Mesendoderm (in vitro differentiated cells): ENCODE data around the gene ADM5.
"Not testable (repeated sequence)": the region's sequence is repeated elsewhere in the genome, so short reads cannot be mapped to it uniquely, and the experiment has no call there.

Experiments used
- DNase-seq: peaks from one replicate; pipeline ENCODE4 v3.0.0; 2013
- H2AK5ac ChIP-seq: 2 replicates; pipeline ENCODE4 v1.6.1; 2013; ENCODE audit warnings: low read length, inconsistent platforms
- H2BK120ac ChIP-seq: 2 replicates; pipeline ENCODE4 v1.6.1; 2013; ENCODE audit warnings: low read depth, mild to moderate bottlenecking, low read length, moderate library complexity, mixed read lengths
- H2BK15ac ChIP-seq: replicated peaks from 2 replicates; pipeline ENCODE4 v1.6.1; 2013; ENCODE audit warnings: low read depth, mild to moderate bottlenecking, moderate library complexity
- H2BK5ac ChIP-seq: 2 replicates; pipeline ENCODE4 v1.6.1; 2013; ENCODE audit warnings: low read length, inconsistent platforms
- H3K18ac ChIP-seq: 2 replicates; pipeline ENCODE4 v1.6.1; 2013; ENCODE audit warnings: mild to moderate bottlenecking, low read length, mixed read lengths
- H3K23ac ChIP-seq: one replicate; pipeline ENCODE4 v1.6.1; 2013; ENCODE audit warnings: low read length
- H3K27ac ChIP-seq: 2 replicates; pipeline ENCODE4 v1.5.1; 2013; ENCODE audit warnings: low read depth, mild to moderate bottlenecking, inconsistent platforms, low read length, moderate library complexity
- H3K27me3 ChIP-seq: 2 replicates; pipeline ENCODE4 v1.6.1; 2013; ENCODE audit warnings: low read length, control low read depth, mild to moderate bottlenecking, inconsistent platforms; ENCODE audit not compliant: insufficient read depth, poor library complexity
- H3K36me3 ChIP-seq: 2 replicates; pipeline ENCODE4 v1.6.1; 2013; ENCODE audit warnings: low read length, inconsistent platforms; ENCODE audit not compliant: control insufficient read depth, insufficient read depth
- H3K4ac ChIP-seq: one replicate; pipeline ENCODE4 v1.6.1; 2013; ENCODE audit warnings: low read depth, mild to moderate bottlenecking, low read length, moderate library complexity
- H3K4me1 ChIP-seq: 2 replicates; pipeline ENCODE4 v1.6.1; 2013; ENCODE audit warnings: low read depth, low read length, inconsistent platforms; ENCODE audit not compliant: control insufficient read depth
- H3K4me2 ChIP-seq: 2 replicates; pipeline ENCODE4 v1.6.1; 2013; ENCODE audit warnings: low read length
- H3K4me3 ChIP-seq: 2 replicates; pipeline ENCODE4 v1.5.1; 2013; ENCODE audit warnings: mild to moderate bottlenecking, low read length
- H3K56ac ChIP-seq: one replicate; pipeline ENCODE4 v1.6.1; 2013; ENCODE audit warnings: low read length
- H3K79me1 ChIP-seq: 2 replicates; pipeline ENCODE4 v1.6.1; 2013; ENCODE audit warnings: low read length, inconsistent platforms
- H3K79me2 ChIP-seq: 2 replicates; pipeline ENCODE4 v1.6.1; 2013; ENCODE audit warnings: mild to moderate bottlenecking, low read length; ENCODE audit not compliant: control insufficient read depth, insufficient read depth
- H3K9ac ChIP-seq: 2 replicates; pipeline ENCODE4 v1.6.1; 2013; ENCODE audit warnings: low read length, inconsistent platforms
- H4K5ac ChIP-seq: one replicate; pipeline ENCODE4 v1.6.1; 2013; ENCODE audit warnings: low read length
- H4K8ac ChIP-seq: one replicate; pipeline ENCODE4 v1.6.1; 2013; ENCODE audit warnings: low read depth, mild to moderate bottlenecking, control low read depth, low read length, moderate library complexity
- WGBS: extraction: QIAGEN DNeasy Blood & Tissue Kit; methylation state at CpG from one replicate; pipeline ENCODE4 v1.1.7; 2013; ENCODE audit warnings: low lambda C conversion rate, missing lambda C conversion rate; ENCODE audit not compliant: insufficient coverage; ENCODE audit errors: extremely low coverage; 5-methylcytosine and 5-hydroxymethylcytosine counted together

ADM5 gene

DNA sequence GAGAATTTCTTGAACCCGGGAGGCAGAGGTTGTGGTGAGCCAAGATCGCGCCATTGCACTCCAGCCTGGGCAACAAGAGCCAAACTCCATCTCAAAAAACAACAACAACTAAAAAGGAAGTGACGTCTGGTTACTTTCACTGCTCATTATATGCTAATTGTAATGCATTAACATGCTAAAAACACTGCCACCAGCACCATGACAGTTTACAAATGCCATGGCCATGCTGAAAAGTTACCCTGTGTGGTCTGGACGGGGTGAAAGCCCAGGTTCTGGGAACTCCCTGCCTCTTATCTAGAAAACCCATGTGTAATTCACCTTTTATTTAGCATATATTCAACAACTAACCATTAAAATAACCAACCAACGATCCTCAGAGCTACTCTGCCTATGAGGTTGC lies 29.6 kb downstream of the ADM5 start:
- Histone ChIP-seq H3K79me1 (no peaks in the 10 kb centered on the region), H3K18ac (no peak overlapping the region), H3K27ac (no peak overlapping the region), H4K5ac (no peak overlapping the region), H3K23ac (no peak overlapping the region), H3K79me2 (no peaks in the 10 kb centered on the region), H3K4me1 (no peaks in the 10 kb centered on the region), H3K36me3 (no peaks in the 10 kb centered on the region), H2BK120ac (no peak overlapping the region), H4K8ac (no peak overlapping the region), H3K4me3 (no peak overlapping the region), H2BK15ac (no peak overlapping the region), H2AK5ac (no peak overlapping the region), H3K9ac (no peak overlapping the region), H3K56ac (no peak overlapping the region), H3K4me2 (no peak overlapping the region), H2BK5ac (no peak overlapping the region), H3K4ac (no peak overlapping the region), H3K27me3 (no peaks in the 10 kb centered on the region)
- WGBS, result no CpG with 5 or more reads among the region's 6 CpGs
- DNase-seq, result peak; percentile 55

DNA sequence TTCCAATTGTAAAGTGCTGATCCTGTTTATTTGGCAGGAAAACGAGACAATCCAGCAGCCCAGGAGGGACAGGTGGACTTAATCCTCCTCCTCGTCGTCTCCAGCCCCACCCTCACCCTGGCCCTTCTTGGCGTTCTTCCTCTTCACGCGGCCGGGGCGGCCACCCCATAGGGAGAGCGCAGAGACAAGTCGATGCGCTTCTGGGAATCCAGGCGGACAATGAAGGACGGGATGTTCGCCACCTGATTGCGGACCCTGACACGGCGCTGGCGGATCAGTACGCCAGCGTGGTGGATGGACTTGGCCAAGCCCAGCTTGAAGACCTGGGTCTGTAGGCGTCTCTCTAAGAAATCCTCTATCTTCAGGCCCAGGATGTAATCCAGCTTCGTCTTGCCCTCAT lies 30.0 kb downstream of the ADM5 start:
- H3K27me3 ChIP-seq, H3K4ac ChIP-seq, H2AK5ac ChIP-seq, H2BK15ac ChIP-seq, H3K23ac ChIP-seq, H3K79me2 ChIP-seq, H3K79me1 ChIP-seq, H4K8ac ChIP-seq, H3K4me3 ChIP-seq, H2BK5ac ChIP-seq, H3K36me3 ChIP-seq, H3K4me1 ChIP-seq, H3K56ac ChIP-seq, DNase-seq, H3K27ac ChIP-seq, H3K4me2 ChIP-seq, H3K18ac ChIP-seq, H2BK120ac ChIP-seq, H4K5ac ChIP-seq, H3K9ac ChIP-seq: not testable (repeated sequence)
- WGBS, result no CpG with 5 or more reads among the region's 22 CpGs

DNA sequence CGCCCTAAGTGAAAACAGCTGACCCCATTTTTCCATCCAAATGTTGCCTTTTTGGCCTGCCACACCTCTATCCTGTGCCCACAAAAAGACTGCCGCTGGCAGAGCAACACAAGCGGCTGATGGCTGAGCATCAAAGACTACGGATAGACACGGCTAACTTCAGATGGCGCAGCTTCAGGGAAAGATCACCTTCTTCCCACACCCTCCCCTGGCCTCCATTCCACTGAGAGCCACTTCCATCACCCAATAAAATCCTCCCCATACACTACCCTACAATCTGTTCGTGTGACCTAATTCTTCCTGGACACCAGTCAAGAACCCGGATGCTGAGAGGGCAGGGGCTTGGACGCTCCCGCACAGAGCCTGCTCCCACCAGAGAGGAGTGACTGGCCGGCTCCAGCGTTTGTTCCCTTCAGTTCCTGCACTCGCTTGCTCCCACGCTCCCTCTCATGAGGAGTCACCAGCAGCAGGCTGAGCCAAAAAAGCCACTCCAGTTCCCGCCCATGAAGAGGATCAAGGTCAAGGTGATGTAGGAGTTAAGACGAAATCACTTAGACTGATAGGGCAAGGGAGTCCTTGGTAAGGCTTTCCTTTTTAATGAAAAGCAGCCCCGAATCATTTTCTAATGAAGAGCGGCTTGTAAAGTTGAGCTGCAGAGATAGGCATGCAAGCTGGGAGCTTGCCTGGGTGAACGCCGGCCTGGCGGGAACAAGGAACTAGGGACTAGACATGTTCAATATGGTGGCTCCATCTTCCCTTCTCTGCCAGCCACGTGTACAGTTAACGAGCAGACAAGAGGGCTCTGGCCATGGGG lies 38.0 kb downstream of the ADM5 start:
- H4K8ac ChIP-seq, result no peak overlapping the region
- H3K4me2 ChIP-seq, result no peak overlapping the region
- H3K4me1 ChIP-seq, result no peaks in the 10 kb centered on the region
- no peak overlapping the region for H4K5ac ChIP-seq
- H3K56ac ChIP-seq, result no peak overlapping the region
- no peak for DNase-seq
- no peak overlapping the region for H3K23ac ChIP-seq
- no peak overlapping the region for H3K27ac ChIP-seq
- H3K36me3 ChIP-seq, result no peaks in the 10 kb centered on the region
- no CpG with 5 or more reads among the region's 23 CpGs for WGBS
- no peaks in the 10 kb centered on the region for H3K79me2 ChIP-seq
- H3K4ac ChIP-seq, result no peak overlapping the region
- H2BK120ac ChIP-seq, result no peak overlapping the region
- H3K9ac ChIP-seq, result no peak overlapping the region
- no peak overlapping the region for H3K4me3 ChIP-seq
- no peak overlapping the region for H3K18ac ChIP-seq
- no peak overlapping the region for H2AK5ac ChIP-seq
- no peaks in the 10 kb centered on the region for H3K79me1 ChIP-seq
- H2BK5ac ChIP-seq, result no peak overlapping the region
- H3K27me3 ChIP-seq, result no peaks in the 10 kb centered on the region
- H2BK15ac ChIP-seq, result no peak overlapping the region

DNA sequence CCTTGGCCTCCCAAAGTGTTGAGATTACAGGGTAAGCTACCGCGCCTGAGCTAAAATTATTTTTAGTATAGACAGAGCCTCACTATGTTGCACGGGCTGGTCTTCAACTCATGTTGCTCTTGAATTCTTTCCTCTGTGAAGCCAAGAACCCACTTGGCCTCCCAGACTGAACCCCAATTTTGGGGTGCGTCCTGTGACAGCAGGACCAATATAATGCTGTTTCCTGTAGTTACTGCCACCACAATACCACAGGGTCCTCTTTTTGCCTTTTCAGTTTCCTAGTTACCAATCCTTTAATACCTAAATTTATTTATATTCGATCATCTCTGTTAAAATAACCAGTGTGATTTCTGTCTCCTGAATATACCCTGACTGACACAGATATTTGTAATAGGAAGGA lies 40.8 kb downstream of the ADM5 start:
- Histone ChIP-seq H3K9ac (no peak overlapping the region), H2BK5ac (no peak overlapping the region), H3K23ac (no peak overlapping the region), H3K4me1 (no peaks in the 10 kb centered on the region), H3K79me2 (no peaks in the 10 kb centered on the region), H3K4ac (no peak overlapping the region), H3K27me3 (no peaks in the 10 kb centered on the region), H3K4me2 (no peak overlapping the region), H3K27ac (no peak overlapping the region), H3K79me1 (no peaks in the 10 kb centered on the region), H4K8ac (no peak overlapping the region), H3K18ac (no peak overlapping the region), H2BK120ac (no peak overlapping the region), H3K36me3 (no peaks in the 10 kb centered on the region), H3K4me3 (no peak overlapping the region), H3K56ac (no peak overlapping the region), H2BK15ac (no peak overlapping the region), H4K5ac (no peak overlapping the region), H2AK5ac (no peak overlapping the region)
- WGBS, result 100% methylated on average over 1 of the region's 5 CpGs
- no peak for DNase-seq

DNA sequence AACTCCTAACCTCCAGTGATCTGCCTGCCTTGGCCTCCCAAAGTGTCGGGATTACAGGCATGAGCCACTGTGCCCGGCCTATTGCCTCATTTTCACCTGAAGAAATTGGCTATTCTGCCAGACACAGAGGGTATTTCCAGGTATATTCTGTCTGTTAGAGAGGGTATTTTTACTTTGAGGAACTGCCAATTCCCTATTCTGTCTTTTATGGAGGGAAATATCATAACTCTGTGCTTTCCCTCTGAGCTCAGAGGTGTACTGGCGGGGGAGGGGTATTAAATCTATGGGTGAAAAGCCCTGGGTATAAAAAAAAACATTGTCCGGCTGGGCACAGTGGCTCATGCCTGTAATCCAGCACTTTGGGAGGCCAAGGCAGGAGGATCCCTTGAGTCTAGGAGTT lies 48.9 kb downstream of the ADM5 start:
- Histone ChIP-seq H3K79me1 (no peaks in the 10 kb centered on the region), H2BK5ac (no peak overlapping the region), H3K4me2 (no peak overlapping the region), H2AK5ac (no peak overlapping the region), H3K36me3 (no peaks in the 10 kb centered on the region), H4K5ac (no peak overlapping the region), H3K27me3 (no peaks in the 10 kb centered on the region), H2BK120ac (no peak overlapping the region), H3K18ac (no peak overlapping the region), H3K23ac (no peak overlapping the region), H3K4ac (no peak overlapping the region), H2BK15ac (no peak overlapping the region), H4K8ac (no peak overlapping the region), H3K79me2 (no peaks in the 10 kb centered on the region), H3K4me1 (no peaks in the 10 kb centered on the region), H3K27ac (no peak overlapping the region), H3K4me3 (no peak overlapping the region), H3K56ac (no peak overlapping the region), H3K9ac (no peak overlapping the region)
- WGBS, result no CpG with 5 or more reads among the region's 4 CpGs
- DNase-seq, result no peak

DNA sequence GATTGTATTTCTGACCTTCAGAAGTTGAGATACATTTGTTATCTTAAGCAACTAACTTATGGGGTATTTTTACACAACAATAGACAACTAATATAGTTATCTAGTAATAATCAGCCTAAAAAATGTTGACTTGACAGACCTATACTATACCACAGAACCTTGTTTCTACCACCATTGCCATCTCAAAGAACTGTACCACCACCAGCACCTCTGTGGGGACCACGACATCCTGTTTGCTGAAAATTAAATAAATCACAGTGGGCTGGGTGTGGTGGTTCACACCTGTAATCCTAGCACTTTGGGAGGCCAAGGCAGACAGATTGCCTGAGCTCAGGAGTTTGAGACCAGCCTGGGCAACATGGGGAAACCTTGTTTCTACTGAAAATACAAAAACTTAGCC lies 49.7 kb downstream of the ADM5 start:
- WGBS, result no CpG with 5 or more reads among the region's 1 CpG
- H4K8ac ChIP-seq, result no peak overlapping the region
- H3K4me2 ChIP-seq, result no peak overlapping the region
- H3K79me1 ChIP-seq, result no peaks in the 10 kb centered on the region
- no peak overlapping the region for H3K23ac ChIP-seq
- no peak overlapping the region for H2AK5ac ChIP-seq
- DNase-seq, result no peak
- H3K4me3 ChIP-seq, result no peak overlapping the region
- no peaks in the 10 kb centered on the region for H3K36me3 ChIP-seq
- no peak overlapping the region for H3K9ac ChIP-seq
- no peak overlapping the region for H4K5ac ChIP-seq
- no peaks in the 10 kb centered on the region for H3K27me3 ChIP-seq
- H3K4ac ChIP-seq, result no peak overlapping the region
- no peaks in the 10 kb centered on the region for H3K79me2 ChIP-seq
- H3K27ac ChIP-seq, result no peak overlapping the region
- H3K4me1 ChIP-seq, result no peaks in the 10 kb centered on the region
- H3K56ac ChIP-seq, result no peak overlapping the region
- no peak overlapping the region for H2BK15ac ChIP-seq
- no peak overlapping the region for H3K18ac ChIP-seq
- no peak overlapping the region for H2BK5ac ChIP-seq
- no peak overlapping the region for H2BK120ac ChIP-seq
